PC-3 (cell line): ENCODE measurements around the gene INKA2. TPM values are rescaled to one million over a fixed set of nuclear protein-coding genes. Genes with fewer than 3 reads are reported as not detected.

Experiments
- ATAC-seq: fragments of 200-7000 bp; cut with Tn5 transposase; 2 replicates; pipeline ENCODE4 v1.9.1; 2020; ENCODE audit warnings: mild to moderate bottlenecking, moderate library complexity
- BruUV-seq: library from RNA; stranded (reverse); fragments of 400-500 nt; replicated peaks from 2 replicates; lab custom pipeline; 2021; lab: Mats Ljungman, UMichigan
- CTCF ChIA-PET: fragments of 300-600 bp; sonication (Branson Sonifier 250); formaldehyde crosslinking; loops from one replicate; lab custom pipeline; 2022; ENCODE audit warnings: antibody characterized with exemption; lab: Charles Lee
- POLR2A ChIA-PET: fragments of 300-600 bp; sonication (Branson Sonifier 250); formaldehyde crosslinking; loops from one replicate; lab custom pipeline; 2022; ENCODE audit warnings: antibody characterized with exemption; ENCODE audit not compliant: unreplicated experiment; lab: Charles Lee
- DNase-seq: peaks from one replicate; pipeline ENCODE4 v3.0.0-alpha.2; 2015
- H2AFZ ChIP-seq: fragments of 300-600 bp; sonication (generic); 2 replicates; pipeline ENCODE4 v1.6.0; 2016; ENCODE audit warnings: antibody characterized with exemption, low read length
- H3F3A ChIP-seq: fragments of 300-600 bp; sonication (generic); one replicate; pipeline ENCODE4 v1.6.0; 2017; ENCODE audit warnings: antibody characterized with exemption, low read length, control low read depth, mild to moderate bottlenecking; ENCODE audit not compliant: unreplicated experiment
- H3K27ac ChIP-seq: fragments of 300-600 bp; sonication (generic); 2 replicates; pipeline ENCODE4 v1.5.1; 2016; ENCODE audit warnings: mild to moderate bottlenecking, low read length
- H3K27me3 ChIP-seq: fragments of 300-600 bp; sonication (generic); 2 replicates; pipeline ENCODE4 v1.6.1; 2016; ENCODE audit warnings: low read length, mixed read lengths
- H3K36me3 ChIP-seq: fragments of 300-600 bp; sonication (generic); 2 replicates; pipeline ENCODE4 v1.6.1; 2016; ENCODE audit warnings: low read depth, mixed run types, low read length, mixed read lengths
- H3K4me1 ChIP-seq: fragments of 300-600 bp; sonication (generic); 2 replicates; pipeline ENCODE4 v1.5.1; 2016; ENCODE audit warnings: low read length; ENCODE audit not compliant: insufficient read depth
- H3K4me2 ChIP-seq: fragments of 300-600 bp; sonication (generic); 2 replicates; pipeline ENCODE4 v1.6.0; 2016; ENCODE audit warnings: low read length
- H3K4me3 ChIP-seq: fragments of 300-600 bp; sonication (generic); 2 replicates; pipeline ENCODE4 v1.5.1; 2016; ENCODE audit warnings: mild to moderate bottlenecking, low read length, mixed read lengths
- H3K79me2 ChIP-seq: fragments of 300-600 bp; sonication (generic); 2 replicates; pipeline ENCODE4 v1.6.1; 2017; ENCODE audit warnings: low read length, mixed read lengths
- H3K9ac ChIP-seq: fragments of 300-600 bp; sonication (generic); 2 replicates; pipeline ENCODE4 v1.6.0; 2016; ENCODE audit warnings: mild to moderate bottlenecking, low read length
- H3K9me2 ChIP-seq: fragments of 300-600 bp; sonication (generic); replicated peaks from 2 replicates; pipeline ENCODE4 v1.6.1; 2016; ENCODE audit warnings: mixed run types, low read length, mixed read lengths
- H3K9me3 ChIP-seq: fragments of 300-600 bp; sonication (generic); 2 replicates; pipeline ENCODE4 v1.6.1; 2016; ENCODE audit warnings: low read length, mixed read lengths
- H4K20me1 ChIP-seq: fragments of 300-600 bp; sonication (generic); 2 replicates; pipeline ENCODE4 v1.6.1; 2016; ENCODE audit warnings: low read length, mixed read lengths
- CTCF ChIP-seq: fragments of 300-600 bp; sonication (generic); conservative IDR thresholded peaks from 2 replicates; pipeline ENCODE4 v1.5.1; 2017; ENCODE audit warnings: antibody characterized with exemption, low read depth, mild to moderate bottlenecking, low read length
- EZH2 ChIP-seq: fragments of 300-600 bp; sonication (generic); IDR thresholded peaks from one replicate; pipeline ENCODE4 v1.6.1; 2017; ENCODE audit warnings: antibody characterized with exemption, mild to moderate bottlenecking, low read length; ENCODE audit not compliant: unreplicated experiment
- EZH2phosphoT487 ChIP-seq: fragments of 300-600 bp; sonication (generic); IDR thresholded peaks from 2 replicates; pipeline ENCODE4 v1.6.1; 2018; ENCODE audit warnings: mild to moderate bottlenecking, antibody characterized with exemption, low read length, borderline replicate concordance
- intact Hi-C: fragments of 100-400 bp; cut with micrococcal nuclease; formaldehyde crosslinking; loops from 2 replicates; pipeline ENCODE4 v1.9.0; 2023
- total RNA-seq: library from RNA; depleted of rRNA; stranded (reverse); fragments of >200 nt; gene quantifications from 2 replicates; pipeline ENCODE4 v1.2.3, GENCODE V29; 2014

INKA2 gene
- total RNA-seq, 1 experiment from 2014 or later = 0.11 TPM

- no peak overlapping the region for H3K9ac ChIP-seq
- H2AFZ ChIP-seq = no peak overlapping the region
- H3K36me3 ChIP-seq = no peaks in the 10 kb centered on the region
- no peaks in the 10 kb centered on the region for H3K9me3 ChIP-seq
- H3K27ac ChIP-seq = no peak overlapping the region
- intact Hi-C loops = no loop called here
- no peaks in the 10 kb centered on the region for H4K20me1 ChIP-seq
- POLR2A ChIA-PET = no interaction called here
- BruUV-seq = no TSS peak
- CTCF ChIA-PET = no interaction called here
- no peak; the same call in 1 of the 2 replicates for TF ChIP-seq CTCF
- TF ChIP-seq EZH2 = no peak
- TF ChIP-seq EZH2phosphoT487 = no peak
- H3K4me1 ChIP-seq = no peaks in the 10 kb centered on the region
- no peak overlapping the region for H3K4me2 ChIP-seq
- DNase-seq (no peak), ATAC-seq (no peak)
- H3K79me2 ChIP-seq = no peaks in the 10 kb centered on the region
- no peaks in the 10 kb centered on the region for H3K9me2 ChIP-seq
- H3F3A ChIP-seq = no peaks in the 10 kb centered on the region
- H3K27me3 ChIP-seq = peaks cover 54% of the 10 kb centered on the region
- no peak overlapping the region for H3K4me3 ChIP-seq
These were observed 45.2 kb upstream of the INKA2 start for GRCh38 chr1:111784273-111784901.

GRCh38 chr1:111779546-111779945, 40.4 kb upstream of the INKA2 start:
- DNase-seq = no peak
- Histone ChIP-seq H3K79me2 (no peaks in the 10 kb centered on the region), H2AFZ (no peak overlapping the region), H3K36me3 (no peaks in the 10 kb centered on the region), H3F3A (no peaks in the 10 kb centered on the region), H4K20me1 (no peaks in the 10 kb centered on the region), H3K4me1 (no peaks in the 10 kb centered on the region), H3K27ac (no peak overlapping the region), H3K4me2 (no peak overlapping the region), H3K4me3 (no peak overlapping the region), H3K9me2 (no peaks in the 10 kb centered on the region), H3K9ac (no peak overlapping the region), H3K27me3 (peaks cover 10% of the 10 kb centered on the region; the same call in 1 of the 2 replicates), H3K9me3 (no peaks in the 10 kb centered on the region)
- BruUV-seq = no TSS peak
- no peak for TF ChIP-seq EZH2phosphoT487
- intact Hi-C loops = no loop called here
- ChIA-PET CTCF (no interaction called here), POLR2A (no interaction called here)
- ATAC-seq = no peak

GRCh38 chr1:111778541-111779051, 39.4 kb upstream of the INKA2 start:
- Histone ChIP-seq H3K27me3 (0 out of 2 replicates have a peak, but pooled peaks cover 6% of the 10 kb centered on the region), H3K9ac (no peak overlapping the region), H3K4me3 (no peak overlapping the region), H3K4me1 (no peaks in the 10 kb centered on the region), H3K9me3 (no peaks in the 10 kb centered on the region), H3K27ac (no peak overlapping the region), H3K9me2 (no peaks in the 10 kb centered on the region), H3K36me3 (no peaks in the 10 kb centered on the region), H2AFZ (no peak overlapping the region), H3F3A (no peaks in the 10 kb centered on the region), H3K79me2 (no peaks in the 10 kb centered on the region), H3K4me2 (no peak overlapping the region), H4K20me1 (no peaks in the 10 kb centered on the region)
- DNase-seq (no peak), ATAC-seq (no peak)
- BruUV-seq = no TSS peak
- intact Hi-C loops = no loop called here
- ChIA-PET POLR2A (no interaction called here), CTCF (no interaction called here)
- no peak for TF ChIP-seq EZH2phosphoT487
